Breast epithelium (tissue), 4 donors: ENCODE results near the gene SPATA9. TPM values are rescaled to one million over a fixed set of nuclear protein-coding genes. Genes with fewer than 3 reads are reported as not detected.

Experiments used
- DNase-seq, 2 donors: peaks; one replicate each; pipeline ENCODE4 v3.0.0-alpha.2; 2019; ENCODE audit warnings: low spot score in 2 of 2
- H3K27ac ChIP-seq, 2 donors: fragments of 200-600 bp; sonication (generic) in 1 of 2; one replicate each; pipeline ENCODE4 v1.5.1; 2016 to 2019; ENCODE audit warnings: mild to moderate bottlenecking in 1 of 2
- H3K27me3 ChIP-seq, 2 donors: fragments of 200-600 bp; sonication (generic) in 1 of 2; one replicate each; pipeline versions ENCODE4 v1.5.1 to v1.6.0; 2017 to 2019; ENCODE audit warnings: control low read depth in 1 of 2, mild to moderate bottlenecking in 1 of 2
- H3K36me3 ChIP-seq: fragments of 200-600 bp; one replicate; pipeline ENCODE4 v1.5.1; 2019
- H3K4me1 ChIP-seq, 2 donors: fragments of 200-600 bp; sonication (generic); one replicate each; pipeline ENCODE4 v1.5.1; 2016 to 2019; ENCODE audit warnings: control low read depth in 1 of 2
- H3K4me3 ChIP-seq, 3 donors: fragments of 200-600 bp; sonication (generic); 1 replicate in 2 of 3; 2 replicates in 1 of 3; pipeline ENCODE4 v1.5.1; 2016 to 2019; ENCODE audit warnings: mild to moderate bottlenecking in 3 of 3, moderate library complexity in 2 of 3
- H3K9me3 ChIP-seq, 2 donors: fragments of 200-600 bp; sonication (generic) in 1 of 2; one replicate each; pipeline ENCODE4 v1.5.1; 2016 to 2019; ENCODE audit warnings: control low read depth in 1 of 2
- POLR2A ChIP-seq: fragments of 450-650 bp; IDR thresholded peaks from one replicate; pipeline ENCODE4 v1.6.1; 2016; ENCODE audit warnings: antibody characterized with exemption, mild to moderate bottlenecking, moderate library complexity
- POLR2AphosphoS5 ChIP-seq, 3 donors: sonication (generic); formaldehyde crosslinking; IDR thresholded peaks; one replicate each; pipeline ENCODE4 v1.6.1; 2017; ENCODE audit warnings: antibody characterized with exemption in 3 of 3
- intact Hi-C: fragments of 100-400 bp; cut with DNase I; formaldehyde crosslinking; loops from one replicate; pipeline ENCODE4 v1.15.1; 2023; ENCODE audit warnings: low total_unique reads
- total RNA-seq, 3 donors: library from RNA; depleted of rRNA; stranded (reverse); fragments of >200 nt; gene quantifications; one replicate each; pipeline ENCODE4 v1.1.0, GENCODE V29; 2016
- TF ChIP-seq, protein P1 (sequence below), 3 donors: fragments of 450-650 bp; IDR thresholded peaks; one replicate each; pipeline ENCODE4 v1.5.1; 2016 to 2017; ENCODE audit warnings: antibody characterized with exemption in 3 of 3, mild to moderate bottlenecking in 3 of 3, moderate library complexity in 3 of 3

SPATA9 gene, protein sequence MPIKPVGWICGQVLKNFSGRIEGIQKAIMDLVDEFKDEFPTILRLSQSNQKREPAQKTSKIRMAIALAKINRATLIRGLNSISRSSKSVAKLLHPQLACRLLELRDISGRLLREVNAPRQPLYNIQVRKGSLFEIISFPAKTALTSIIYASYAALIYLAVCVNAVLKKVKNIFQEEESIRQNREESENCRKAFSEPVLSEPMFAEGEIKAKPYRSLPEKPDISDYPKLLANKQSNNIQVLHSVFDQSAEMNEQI
- under 1 TPM in 2 of 3 donors, not detected in 1; 0.32 to 0.33 TPM for total RNA-seq

DNA sequence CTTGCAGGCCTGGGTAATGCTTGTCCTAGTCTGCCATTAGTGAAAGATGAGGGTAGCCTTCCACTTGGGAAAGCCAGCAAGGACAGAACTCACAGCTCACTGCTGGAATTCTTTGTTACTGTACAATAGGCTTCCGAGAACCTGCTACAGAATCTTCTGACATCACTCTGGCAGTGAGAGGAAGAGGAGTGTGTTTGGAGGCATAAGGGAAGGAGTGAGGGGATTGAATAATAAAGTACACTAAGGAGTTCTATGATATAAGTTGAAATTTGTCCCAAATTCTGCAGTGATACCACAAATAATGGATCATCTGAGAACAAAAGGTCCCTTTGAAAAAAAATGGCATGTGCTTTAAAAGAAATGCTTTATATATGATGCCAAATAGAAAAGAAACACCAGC, at the start of gene SPATA9:
Gene SPATA9 (minus strand): TSS at position 101 of the 400 bp plus-strand sequence. CDS start 137 bp downstream, outside the sequence.
- Histone ChIP-seq H3K9me3 (no peaks in the 10 kb centered on the region), H3K36me3 (no peaks in the 10 kb centered on the region), H3K27ac (no peak within 1 kb of the TSS), H3K27me3 (no peaks in the 10 kb centered on the region), H3K4me1 (no peaks in the 10 kb centered on the region), H3K4me3 (no peak within 1 kb of the TSS)
- intact Hi-C loops = no loop called here
- no peak for TF ChIP-seq POLR2AphosphoS5 (IDR thresholded peaks at IDR 0.05)
- no peak for TF ChIP-seq POLR2A
- TF ChIP-seq, protein P1, sequence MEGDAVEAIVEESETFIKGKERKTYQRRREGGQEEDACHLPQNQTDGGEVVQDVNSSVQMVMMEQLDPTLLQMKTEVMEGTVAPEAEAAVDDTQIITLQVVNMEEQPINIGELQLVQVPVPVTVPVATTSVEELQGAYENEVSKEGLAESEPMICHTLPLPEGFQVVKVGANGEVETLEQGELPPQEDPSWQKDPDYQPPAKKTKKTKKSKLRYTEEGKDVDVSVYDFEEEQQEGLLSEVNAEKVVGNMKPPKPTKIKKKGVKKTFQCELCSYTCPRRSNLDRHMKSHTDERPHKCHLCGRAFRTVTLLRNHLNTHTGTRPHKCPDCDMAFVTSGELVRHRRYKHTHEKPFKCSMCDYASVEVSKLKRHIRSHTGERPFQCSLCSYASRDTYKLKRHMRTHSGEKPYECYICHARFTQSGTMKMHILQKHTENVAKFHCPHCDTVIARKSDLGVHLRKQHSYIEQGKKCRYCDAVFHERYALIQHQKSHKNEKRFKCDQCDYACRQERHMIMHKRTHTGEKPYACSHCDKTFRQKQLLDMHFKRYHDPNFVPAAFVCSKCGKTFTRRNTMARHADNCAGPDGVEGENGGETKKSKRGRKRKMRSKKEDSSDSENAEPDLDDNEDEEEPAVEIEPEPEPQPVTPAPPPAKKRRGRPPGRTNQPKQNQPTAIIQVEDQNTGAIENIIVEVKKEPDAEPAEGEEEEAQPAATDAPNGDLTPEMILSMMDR (IDR thresholded peaks at IDR 0.05) = no peak
- no peak for DNase-seq

DNA sequence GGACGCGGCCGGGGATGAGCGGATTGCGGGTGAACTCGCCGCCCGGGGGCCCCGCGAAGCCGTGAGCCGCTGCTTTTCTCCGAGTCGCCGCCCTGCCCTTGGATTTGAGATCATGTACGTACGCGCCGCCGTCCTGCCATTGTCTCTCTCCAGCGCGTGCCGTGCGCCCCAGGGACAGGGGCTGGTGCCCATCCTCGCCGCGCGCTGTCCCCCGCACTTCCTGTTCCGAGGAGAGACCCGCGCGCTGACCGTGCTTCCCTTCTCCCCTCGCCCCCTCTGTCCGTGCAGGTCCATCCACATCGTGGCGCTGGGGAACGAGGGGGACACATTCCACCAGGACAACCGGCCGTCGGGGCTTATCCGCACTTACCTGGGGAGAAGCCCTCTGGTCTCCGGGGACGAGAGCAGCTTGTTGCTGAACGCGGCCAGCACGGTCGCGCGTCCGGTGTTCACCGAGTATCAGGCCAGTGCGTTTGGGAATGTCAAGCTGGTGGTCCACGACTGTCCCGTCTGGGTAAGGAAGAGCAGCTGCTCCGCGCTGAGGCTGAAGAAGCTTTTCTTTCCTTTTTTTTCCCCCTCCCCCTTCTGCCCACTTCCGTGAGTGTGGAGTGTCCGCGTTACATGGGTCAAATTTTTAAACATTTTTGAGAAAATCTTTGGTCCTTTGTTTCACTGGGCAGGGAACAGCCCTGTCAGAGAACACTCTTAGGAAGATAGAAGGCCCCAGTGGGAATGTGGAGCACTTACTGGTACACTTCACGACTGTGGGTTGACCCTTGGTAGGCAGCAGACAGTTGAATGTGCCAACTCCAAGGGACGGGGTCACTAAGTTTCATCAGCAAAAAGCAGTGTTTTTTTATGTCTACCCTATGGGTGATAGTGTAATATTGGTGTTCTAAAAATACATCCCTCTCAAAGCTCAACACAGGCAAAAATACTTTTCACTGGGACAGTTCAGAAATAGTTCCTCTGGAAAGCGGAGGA, 49.1 kb upstream of the SPATA9 start:
- no peaks in the 10 kb centered on the region for H3K9me3 ChIP-seq
- H3K4me3 ChIP-seq = peak overlapping the region; percentile 74 to 89 (median 86)
- H3K27me3 ChIP-seq = no peaks in the 10 kb centered on the region
- intact Hi-C loops = no loop called here
- DNase-seq = no peak
- no peaks in the 10 kb centered on the region for H3K4me1 ChIP-seq
- peak overlapping the region; percentile 83 to 94 for H3K27ac ChIP-seq
- no peak for TF ChIP-seq POLR2A
- TF ChIP-seq, protein P1 (IDR thresholded peaks at IDR 0.05) = no peak
- TF ChIP-seq POLR2AphosphoS5 (IDR thresholded peaks at IDR 0.05) = peak in 2 of 3 donors; percentile 21 to 31
- H3K36me3 ChIP-seq = no peaks in the 10 kb centered on the region

DNA sequence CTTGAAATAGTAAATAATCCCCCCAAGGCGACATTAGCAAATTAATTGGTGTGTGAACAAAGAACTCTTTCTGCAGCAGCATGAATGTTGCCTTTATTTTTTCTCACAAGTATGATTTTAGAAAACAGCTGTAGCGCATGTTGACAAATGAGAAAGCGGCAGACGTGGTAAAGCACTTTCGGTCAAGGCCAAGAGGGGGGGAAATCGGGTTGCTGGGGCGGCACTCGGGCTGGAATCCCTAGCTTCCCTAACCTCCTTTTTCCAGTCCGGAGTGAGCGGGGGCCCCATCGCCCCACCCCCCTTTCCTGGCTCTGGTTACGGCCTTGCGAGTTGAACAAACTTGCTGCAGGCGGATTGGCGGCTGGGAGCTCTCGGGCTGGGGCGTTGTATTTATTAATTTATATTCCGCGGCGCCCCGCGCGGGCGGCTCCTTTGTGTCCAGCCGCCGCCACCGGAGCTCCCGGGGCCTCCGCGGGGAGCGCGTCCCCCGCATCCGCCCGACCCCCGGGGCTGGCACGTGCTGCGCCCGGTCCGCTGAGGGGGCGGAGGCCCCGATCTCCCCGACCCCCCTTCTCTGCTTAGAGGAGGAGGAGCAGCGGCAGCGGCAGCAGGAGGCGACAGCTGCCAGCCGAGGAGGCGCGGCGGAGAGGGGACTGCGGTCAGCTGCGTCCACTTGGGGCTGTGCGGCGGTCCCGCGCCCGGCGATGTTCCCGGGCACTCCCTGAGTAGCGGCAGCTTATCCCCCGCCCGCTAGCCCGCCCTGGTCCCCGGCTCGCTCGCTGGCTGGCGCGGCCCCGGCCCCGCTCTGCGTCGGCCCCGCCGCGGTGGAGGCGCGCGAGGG, 48.2 kb upstream of the SPATA9 start, which contains the start of gene RHOBTB3:
Gene RHOBTB3 (plus strand): TSS at position 607 of the 841 bp plus-strand sequence. CDS start 347 bp downstream, outside the sequence.
- Histone ChIP-seq H3K27ac (peak within 1 kb of the TSS; percentile 83 to 94), H3K4me3 (peak within 1 kb of the TSS; percentile 74 to 89 (median 86)), H3K27me3 (no peaks in the 10 kb centered on the region), H3K9me3 (no peaks in the 10 kb centered on the region), H3K36me3 (no peaks in the 10 kb centered on the region), H3K4me1 (no peaks in the 10 kb centered on the region)
- TF ChIP-seq POLR2A = peak; percentile 3
- TF ChIP-seq POLR2AphosphoS5 (IDR thresholded peaks at IDR 0.05) = peak in 1 of 3 donors; percentile 29
- TF ChIP-seq, protein P1 (IDR thresholded peaks at IDR 0.05) = no peak
- intact Hi-C loops = no loop called here
- peak; percentile 73 to 81 for DNase-seq

DNA sequence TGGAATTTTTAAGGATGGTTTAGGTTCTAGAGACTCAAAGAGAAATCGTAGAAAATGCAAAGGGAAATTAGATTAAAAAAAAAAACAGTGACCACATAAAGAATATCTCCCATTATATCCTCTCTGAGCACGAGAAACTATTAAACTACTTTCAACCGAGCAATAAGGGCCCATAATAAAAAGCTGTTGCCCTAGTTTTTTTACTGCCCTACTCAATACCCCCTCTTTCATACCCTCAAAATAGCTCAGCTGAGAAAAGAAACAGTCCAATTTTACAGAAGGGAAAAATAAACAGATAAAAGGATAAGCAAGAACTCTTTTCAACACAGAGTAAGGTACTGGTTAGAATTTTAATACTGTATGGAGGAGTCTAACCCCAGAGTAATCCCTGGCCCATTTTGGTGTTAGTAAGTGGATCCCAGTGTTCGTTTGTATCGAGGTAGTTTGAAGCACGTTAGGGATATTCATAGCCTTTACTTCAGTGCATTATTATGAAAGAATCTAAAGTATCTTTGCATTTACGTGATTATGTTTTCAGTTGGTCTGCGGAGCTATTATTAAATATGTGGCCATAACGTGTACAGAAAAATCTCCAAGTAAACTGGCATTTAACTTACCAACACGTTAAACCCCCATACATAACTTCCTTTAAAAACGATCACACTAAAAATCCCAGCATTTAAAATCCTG, 47.4 kb upstream of the SPATA9 start:
- peak overlapping the region; percentile 83 to 94 for H3K27ac ChIP-seq
- no peaks in the 10 kb centered on the region for H3K36me3 ChIP-seq
- intact Hi-C loops = no loop called here
- H3K27me3 ChIP-seq = no peaks in the 10 kb centered on the region
- no peaks in the 10 kb centered on the region for H3K9me3 ChIP-seq
- DNase-seq = no peak
- no peaks in the 10 kb centered on the region for H3K4me1 ChIP-seq
- TF ChIP-seq POLR2AphosphoS5 (IDR thresholded peaks at IDR 0.05) (no peak), POLR2A (no peak)
- TF ChIP-seq, protein P1 (IDR thresholded peaks at IDR 0.05) = no peak
- H3K4me3 ChIP-seq = peak overlapping the region; percentile 74 to 89 (median 86)
